Peyer's patch (tissue), 4 donors: ENCODE results near the gene EEF2KMT.
"Not testable (repeated sequence)": the region's sequence is repeated elsewhere in the genome, so short reads cannot be mapped to it uniquely, and the experiment has no call there.

Experiments used
- CTCF ChIP-seq, 6 experiments: fragments of 450-650 bp in 4 of 6; fragments of 200-600 bp in 2 of 6; sonication (generic) in 1 of 6; IDR thresholded peaks; one replicate each; pipeline ENCODE4 v1.5.1; 2017 to 2019; ENCODE audit warnings: antibody characterized with exemption in 6 of 6, mild to moderate bottlenecking in 3 of 6, moderate library complexity in 1 of 6
- POLR2A ChIP-seq, 2 donors: fragments of 450-650 bp; IDR thresholded peaks; one replicate each; pipeline ENCODE4 v1.5.1; 2017; ENCODE audit warnings: antibody characterized with exemption in 2 of 2, mild to moderate bottlenecking in 2 of 2, moderate library complexity in 2 of 2

GRCh38 chr16:5131467-5132004 lies 33.9 kb upstream of the EEF2KMT start:
- TF ChIP-seq CTCF, POLR2A (IDR thresholded peaks at IDR 0.05): not testable (repeated sequence)
